Nephron progenitor cell (in vitro differentiated cells): ENCODE data around the gene STON1.
A peak's percentile ranks its signal among the peaks of the same experiment; 100 is the strongest.
"Not testable (repeated sequence)": the region's sequence is repeated elsewhere in the genome, so short reads cannot be mapped to it uniquely, and the experiment has no call there.

Experiments
- DNase-seq: peaks from one replicate; pipeline ENCODE4 v3.0.0; 2021
- H3K27ac Mint-ChIP-seq: 2 replicates; pipeline ENCODE4 v1.8.0; 2021; ENCODE audit warnings: mild to moderate bottlenecking, moderate library complexity, mixed read lengths
- H3K27me3 Mint-ChIP-seq: 2 replicates; pipeline ENCODE4 v1.8.0; 2021; ENCODE audit warnings: mild to moderate bottlenecking, low read depth, mixed read lengths; ENCODE audit not compliant: poor library complexity
- H3K36me3 Mint-ChIP-seq: 2 replicates; pipeline ENCODE4 v1.8.0; 2021; ENCODE audit warnings: low read depth, mixed read lengths
- H3K4me1 Mint-ChIP-seq: 2 replicates; pipeline ENCODE4 v1.8.0; 2021; ENCODE audit warnings: mixed read lengths
- H3K4me3 Mint-ChIP-seq: 2 replicates; pipeline ENCODE4 v1.8.0; 2021; ENCODE audit warnings: mild to moderate bottlenecking, moderate library complexity, mixed read lengths
- H3K9me3 Mint-ChIP-seq: 2 replicates; pipeline ENCODE4 v1.8.0; 2021; ENCODE audit warnings: mild to moderate bottlenecking, moderate library complexity, mixed read lengths
- CTCF ChIP-seq: fragments of 200-600 bp; sonication (generic); IDR thresholded peaks from 2 replicates; pipeline ENCODE4 v1.5.0; 2021; ENCODE audit warnings: antibody characterized with exemption

STON1 gene

GRCh38 chr2:48541666-48542389 lies 11.9 kb downstream of the STON1 start:
- H3K27me3 Mint-ChIP-seq: peaks cover 5% of the 10 kb centered on the region
- H3K9me3 Mint-ChIP-seq: peaks cover 7% of the 10 kb centered on the region
- TF ChIP-seq CTCF: no peak
- H3K4me1 Mint-ChIP-seq: peaks cover 16% of the 10 kb centered on the region
- H3K36me3 Mint-ChIP-seq: peaks cover 38% of the 10 kb centered on the region
- H3K4me3 Mint-ChIP-seq: no peak overlapping the region
- DNase-seq: no peak
- H3K27ac Mint-ChIP-seq: peak overlapping the region; percentile 51

- Mint-ChIP-seq H3K4me3 (no peak overlapping the region), H3K36me3 (peaks cover 25% of the 10 kb centered on the region), H3K27ac (no peak overlapping the region), H3K4me1 (peaks cover 22% of the 10 kb centered on the region), H3K27me3 (peaks cover 5% of the 10 kb centered on the region), H3K9me3 (no peaks in the 10 kb centered on the region)
- no peak for TF ChIP-seq CTCF
- DNase-seq: no peak
Observed at GRCh38 chr2:48543895-48544294, 13.9 kb downstream of the STON1 start.

GRCh38 chr2:48545244-48545643 lies 15.3 kb downstream of the STON1 start:
- Mint-ChIP-seq H3K27ac (no peak overlapping the region), H3K36me3 (peaks cover 14% of the 10 kb centered on the region), H3K4me1 (peaks cover 15% of the 10 kb centered on the region), H3K27me3 (peaks cover 5% of the 10 kb centered on the region), H3K9me3 (no peaks in the 10 kb centered on the region), H3K4me3 (no peak overlapping the region)
- TF ChIP-seq CTCF: no peak
- DNase-seq: no peak

- Mint-ChIP-seq H3K36me3 (peaks cover 27% of the 10 kb centered on the region), H3K27ac (no peak overlapping the region), H3K4me1 (peaks cover 11% of the 10 kb centered on the region), H3K27me3 (peaks cover 5% of the 10 kb centered on the region), H3K4me3 (no peak overlapping the region), H3K9me3 (peaks cover 16% of the 10 kb centered on the region)
- no peak for TF ChIP-seq CTCF
- no peak for DNase-seq
Observed at GRCh38 chr2:48548840-48549239, 18.9 kb downstream of the STON1 start.

- Mint-ChIP-seq H3K27me3 (peaks cover 5% of the 10 kb centered on the region), H3K4me3 (no peak overlapping the region), H3K36me3 (peaks cover 29% of the 10 kb centered on the region), H3K4me1 (peaks cover 11% of the 10 kb centered on the region), H3K27ac (no peak overlapping the region), H3K9me3 (peaks cover 20% of the 10 kb centered on the region)
- no peak for DNase-seq
- no peak for TF ChIP-seq CTCF
Observed at GRCh38 chr2:48549972-48550371, 20.0 kb downstream of the STON1 start.

- Mint-ChIP-seq H3K27ac (no peak overlapping the region), H3K27me3 (no peaks in the 10 kb centered on the region), H3K4me3 (no peak overlapping the region), H3K9me3 (peaks cover 20% of the 10 kb centered on the region), H3K36me3 (peaks cover 29% of the 10 kb centered on the region), H3K4me1 (peaks cover 6% of the 10 kb centered on the region)
- DNase-seq: no peak
- no peak for TF ChIP-seq CTCF
Observed at GRCh38 chr2:48551548-48551947, 21.6 kb downstream of the STON1 start.

GRCh38 chr2:48555071-48555470 lies 25.1 kb downstream of the STON1 start:
- H3K27me3 Mint-ChIP-seq, H3K4me3 Mint-ChIP-seq, H3K27ac Mint-ChIP-seq, DNase-seq: not testable (repeated sequence)
- peaks cover 35% of the 10 kb centered on the region for H3K9me3 Mint-ChIP-seq
- H3K36me3 Mint-ChIP-seq: peaks cover 39% of the 10 kb centered on the region
- peaks cover 14% of the 10 kb centered on the region for H3K4me1 Mint-ChIP-seq
